Prostate gland (tissue), 2 donors: ENCODE measurements around the gene GOLGA6L1. TPM values are rescaled to one million over a fixed set of nuclear protein-coding genes. Genes with fewer than 3 reads are reported as not detected.
"Not testable (repeated sequence)": the region's sequence is repeated elsewhere in the genome, so short reads cannot be mapped to it uniquely, and the experiment has no call there.

Experiments
- DNase-seq: peaks from one replicate; pipeline ENCODE4 v3.0.0-alpha.2; 2019; ENCODE audit warnings: low spot score
- H3K27ac ChIP-seq, 2 donors: fragments of 200-600 bp; sonication (generic); 2 replicates each; pipeline ENCODE4 v1.5.1; 2017 to 2019
- H3K27me3 ChIP-seq: fragments of 200-600 bp; sonication (generic); replicated peaks from 2 replicates; pipeline ENCODE4 v1.5.1; 2019; ENCODE audit not compliant: insufficient read depth
- H3K36me3 ChIP-seq, 2 donors: fragments of 200-600 bp; sonication (generic); 1 replicate in 1 of 2; 2 replicates in 1 of 2; pipeline versions ENCODE4 v1.5.1 to v1.8.1; 2017 to 2019
- H3K4me1 ChIP-seq: fragments of 200-600 bp; sonication (generic); replicated peaks from 2 replicates; pipeline ENCODE4 v1.5.1; 2019
- H3K4me3 ChIP-seq, 2 donors: fragments of 200-600 bp; sonication (generic); 2 replicates each; pipeline ENCODE4 v1.5.1; 2017 to 2019
- H3K9me3 ChIP-seq: fragments of 200-600 bp; sonication (generic); 2 replicates; pipeline ENCODE4 v1.5.1; 2017
- CTCF ChIP-seq, 4 experiments: fragments of 200-600 bp in 2 of 4; fragments of 450-650 bp in 2 of 4; sonication (generic) in 2 of 4; IDR thresholded peaks; 1 replicate in 3 of 4; 2 replicates in 1 of 4; pipeline ENCODE4 v1.5.1; 2016 to 2019; ENCODE audit warnings: antibody characterized with exemption in 4 of 4, mild to moderate bottlenecking in 2 of 4, moderate library complexity in 2 of 4
- POLR2A ChIP-seq: fragments of 450-650 bp; IDR thresholded peaks from one replicate; pipeline ENCODE4 v1.6.1; 2016; ENCODE audit warnings: antibody characterized with exemption, mild to moderate bottlenecking
- POLR2AphosphoS5 ChIP-seq: sonication (generic); formaldehyde crosslinking; IDR thresholded peaks from one replicate; pipeline ENCODE4 v1.6.1; 2017; ENCODE audit warnings: antibody characterized with exemption
- WGBS: methylation state at CpG from one replicate; pipeline ENCODE4 v1.1.5; 2018; 5-methylcytosine and 5-hydroxymethylcytosine counted together
- intact Hi-C: fragments of 100-400 bp; cut with DNase I; formaldehyde crosslinking; loops from one replicate; pipeline ENCODE4 v1.14.2; 2022
- total RNA-seq, 2 donors: library from RNA; depleted of rRNA; stranded (reverse); fragments of >200 nt; gene quantifications; one replicate each; pipeline ENCODE4 v1.1.0, GENCODE V29; 2016

GOLGA6L1 gene
- total RNA-seq, 2 donors from 2014 or later: not detected

GRCh38 chr15:23118208-23118607, 18.4 kb downstream of the GOLGA6L1 start:
- TF ChIP-seq POLR2A (no peak), CTCF (IDR thresholded peaks at IDR 0.05) (no peak), POLR2AphosphoS5 (no peak)

GRCh38 chr15:23095796-23096195, 40.8 kb downstream of the GOLGA6L1 start:
- TF ChIP-seq POLR2A (no peak), POLR2AphosphoS5 (no peak), CTCF (IDR thresholded peaks at IDR 0.05) (no peak)
- H3K4me1 ChIP-seq: no peaks in the 10 kb centered on the region
- WGBS: 75% methylated on average over 1 of the region's 1 CpG
- intact Hi-C loops: no loop called here
- H3K4me3 ChIP-seq: no peak overlapping the region
- no peak for DNase-seq
- H3K9me3 ChIP-seq: no peaks in the 10 kb centered on the region
- no peaks in the 10 kb centered on the region for H3K36me3 ChIP-seq
- H3K27me3 ChIP-seq: peaks cover 2% of the 10 kb centered on the region
- H3K27ac ChIP-seq: no peak overlapping the region

More at GRCh38 chr15:23118208-23118607, 18.4 kb downstream of the GOLGA6L1 start:
- Histone ChIP-seq H3K36me3 (no peaks in the 10 kb centered on the region), H3K9me3 (no peaks in the 10 kb centered on the region), H3K27me3 (no peaks in the 10 kb centered on the region), H3K4me3 (no peak overlapping the region), H3K27ac (no peak overlapping the region), H3K4me1 (no peaks in the 10 kb centered on the region)
- no peak for DNase-seq
- intact Hi-C loops: no loop called here
- WGBS: 65% methylated on average over 1 of the region's 1 CpG

DNA sequence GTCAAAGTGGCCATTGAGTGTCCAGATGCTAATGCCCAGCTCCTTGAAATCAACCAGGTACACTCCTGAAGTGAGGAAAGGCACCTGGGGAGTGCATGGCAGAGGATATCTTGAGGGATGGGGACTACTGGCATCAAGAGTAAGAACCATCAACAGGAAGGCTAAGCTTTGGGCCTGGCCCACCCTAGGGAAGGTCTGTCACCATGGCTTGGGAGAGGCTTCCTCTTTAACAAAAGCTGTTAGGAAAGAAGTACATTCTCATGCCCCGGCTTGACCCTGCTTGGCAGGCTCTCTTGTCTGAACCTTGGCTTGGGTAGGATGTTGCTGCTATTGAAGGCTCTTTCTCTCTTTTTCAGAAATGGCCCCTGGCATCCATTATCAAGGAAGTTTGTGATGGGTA, 53.5 kb downstream of the GOLGA6L1 start:
- TF ChIP-seq CTCF (IDR thresholded peaks at IDR 0.05) (no peak), POLR2A (no peak), POLR2AphosphoS5 (no peak)
- DNase-seq: no peak
- Histone ChIP-seq H3K36me3 (no peaks in the 10 kb centered on the region), H3K27ac (no peak overlapping the region), H3K9me3 (no peaks in the 10 kb centered on the region), H3K27me3 (no peaks in the 10 kb centered on the region), H3K4me3 (no peak overlapping the region), H3K4me1 (no peaks in the 10 kb centered on the region)
- intact Hi-C loops: no loop called here
- 90% methylated on average over 1 of the region's 1 CpG for WGBS

GRCh38 chr15:23081996-23082737, 54.5 kb downstream of the GOLGA6L1 start:
- H3K4me1 ChIP-seq, H3K27me3 ChIP-seq, H3K36me3 ChIP-seq, H3K27ac ChIP-seq, H3K4me3 ChIP-seq, DNase-seq, H3K9me3 ChIP-seq, intact Hi-C loops: not testable (repeated sequence)
- 54% methylated on average over 8 of the region's 8 CpGs for WGBS

DNA sequence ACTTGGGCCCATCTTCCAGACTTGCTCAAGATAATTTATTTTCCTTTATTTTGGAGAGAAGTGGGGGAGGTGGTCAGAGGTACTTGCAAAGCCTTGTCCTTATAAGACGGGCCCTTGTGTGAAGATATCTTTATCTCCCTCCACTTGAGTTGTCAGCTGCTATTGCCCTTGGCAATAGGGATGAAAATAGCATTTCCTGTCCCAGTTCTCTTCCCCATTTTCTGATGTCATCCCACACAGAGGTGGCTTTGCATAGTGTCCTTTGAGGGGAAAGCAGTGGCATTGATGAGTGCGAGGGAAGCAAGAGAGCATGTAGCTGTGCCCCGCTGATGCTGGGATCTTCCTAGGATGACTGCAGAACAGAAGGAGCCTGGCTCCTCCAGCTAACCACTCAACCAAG, 55.4 kb downstream of the GOLGA6L1 start:
- Histone ChIP-seq H3K4me1 (no peaks in the 10 kb centered on the region), H3K27ac (no peak overlapping the region), H3K27me3 (no peaks in the 10 kb centered on the region), H3K9me3 (no peaks in the 10 kb centered on the region), H3K36me3 (no peaks in the 10 kb centered on the region), H3K4me3 (no peak overlapping the region)
- TF ChIP-seq POLR2A: no peak
- no peak for TF ChIP-seq POLR2AphosphoS5
- no peak for TF ChIP-seq CTCF (IDR thresholded peaks at IDR 0.05)
- no peak for DNase-seq
- intact Hi-C loops: no loop called here
- 89% methylated on average over 3 of the region's 3 CpGs for WGBS
